ENCODE data around the gene LYRM2.

LYRM2 gene

DNA sequence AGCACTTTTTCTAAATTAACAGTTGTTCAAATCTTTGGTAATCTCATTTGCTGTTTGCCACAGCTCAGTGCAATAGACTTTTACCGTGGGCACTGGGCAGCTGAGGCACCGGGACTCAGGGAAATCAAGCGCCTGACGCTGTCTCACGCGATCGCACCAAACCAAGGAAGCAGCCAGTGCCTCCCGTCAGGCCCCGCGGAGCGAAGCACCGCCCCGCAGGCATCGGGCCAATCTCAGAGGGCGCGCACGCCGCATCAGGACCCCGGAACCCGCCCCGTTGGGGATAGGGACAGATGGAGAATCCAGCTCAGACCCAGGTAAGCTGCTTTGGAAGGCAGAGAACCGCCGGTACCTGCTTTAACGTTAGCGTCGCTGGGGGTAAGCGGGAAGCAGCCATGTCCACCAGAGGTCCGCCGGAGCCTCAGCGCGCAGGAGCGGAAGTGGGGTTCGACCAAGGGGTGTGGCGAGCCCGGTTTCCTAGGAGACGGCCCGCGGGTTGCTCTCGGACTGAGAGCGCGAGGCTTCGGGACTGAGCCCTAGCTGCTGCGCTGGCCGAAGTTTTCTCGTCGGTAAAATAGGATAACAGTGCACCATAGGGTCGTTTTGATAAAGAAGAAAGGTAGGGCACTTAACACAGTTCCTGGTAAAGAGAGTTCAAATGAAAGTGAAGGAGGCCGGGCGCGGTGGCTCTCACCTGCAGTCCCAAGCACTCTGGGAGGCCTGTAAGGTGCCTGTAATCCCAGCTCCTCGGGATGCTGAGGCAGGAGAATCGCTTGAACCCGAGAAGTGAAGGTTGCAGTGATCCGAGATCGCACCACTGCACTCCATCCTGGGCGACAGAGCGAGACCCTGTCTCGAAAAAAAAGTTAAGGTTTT, at the start of gene LYRM2:
Gene LYRM2, minus strand, starts transcription at position 428 of the 876 bp plus-strand sequence. Its CDS starts 31 bp downstream, at position 397.
- FAIRE-seq, result peak; percentile 53

DNA sequence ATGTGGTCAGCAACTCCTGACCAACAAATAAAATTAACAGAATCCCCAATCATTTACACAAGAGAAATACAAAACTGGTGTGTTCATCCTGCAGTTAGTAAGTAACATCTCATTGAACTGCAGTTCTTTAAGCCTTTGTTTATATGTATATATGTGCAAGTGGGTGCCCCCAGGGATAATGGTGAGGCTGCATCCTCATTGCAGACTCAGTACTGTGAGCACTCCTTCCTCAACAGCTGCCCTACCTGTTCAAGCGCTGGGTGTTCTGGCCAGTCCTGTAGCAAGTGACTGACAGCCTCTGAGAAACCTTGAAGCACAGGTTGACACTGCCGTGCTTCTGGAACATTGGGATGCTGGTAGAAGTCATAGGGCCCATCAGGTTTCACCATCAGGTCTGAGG, 49.8 kb upstream of the LYRM2 start:
- FAIRE-seq, result no peak

DNA sequence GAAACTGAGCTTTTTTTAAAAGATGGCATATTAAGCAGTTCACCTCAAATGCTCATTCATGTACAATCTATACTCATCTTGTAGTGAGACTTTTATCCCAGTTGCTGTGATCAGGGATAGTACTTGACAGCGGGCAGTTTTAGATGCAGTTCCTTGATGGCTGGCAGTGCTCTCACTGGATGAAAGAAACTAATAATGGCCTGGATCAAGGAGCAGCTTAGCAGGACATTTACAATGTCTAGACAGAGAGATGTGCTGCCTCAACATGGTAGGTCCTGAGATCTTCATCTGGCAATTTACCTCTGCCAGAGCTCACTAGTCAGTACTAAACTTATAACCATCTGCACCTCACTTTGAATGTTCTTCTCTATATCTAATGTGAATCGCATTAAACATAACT, 46.8 kb upstream of the LYRM2 start:
- no peak for FAIRE-seq

DNA sequence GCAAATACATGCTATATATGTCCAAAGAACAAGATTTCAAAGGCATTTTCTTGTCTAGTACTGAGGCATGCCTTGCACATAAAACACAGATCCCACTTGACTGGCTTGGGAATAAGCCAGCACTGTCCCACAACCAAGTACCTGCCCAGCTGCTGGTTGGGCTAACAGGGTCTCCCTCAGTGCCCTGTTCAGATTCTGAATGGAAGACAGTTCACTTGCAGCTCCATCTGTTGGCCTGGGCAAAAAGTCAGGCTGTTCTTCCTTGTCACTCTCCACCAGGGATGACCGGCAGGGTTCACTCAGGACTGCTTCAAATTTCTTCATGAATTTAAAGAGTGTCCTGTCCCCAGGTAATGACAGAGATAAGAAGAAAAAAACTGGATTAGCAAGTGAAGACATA, 44.4 kb upstream of the LYRM2 start:
- FAIRE-seq, result no peak

DNA sequence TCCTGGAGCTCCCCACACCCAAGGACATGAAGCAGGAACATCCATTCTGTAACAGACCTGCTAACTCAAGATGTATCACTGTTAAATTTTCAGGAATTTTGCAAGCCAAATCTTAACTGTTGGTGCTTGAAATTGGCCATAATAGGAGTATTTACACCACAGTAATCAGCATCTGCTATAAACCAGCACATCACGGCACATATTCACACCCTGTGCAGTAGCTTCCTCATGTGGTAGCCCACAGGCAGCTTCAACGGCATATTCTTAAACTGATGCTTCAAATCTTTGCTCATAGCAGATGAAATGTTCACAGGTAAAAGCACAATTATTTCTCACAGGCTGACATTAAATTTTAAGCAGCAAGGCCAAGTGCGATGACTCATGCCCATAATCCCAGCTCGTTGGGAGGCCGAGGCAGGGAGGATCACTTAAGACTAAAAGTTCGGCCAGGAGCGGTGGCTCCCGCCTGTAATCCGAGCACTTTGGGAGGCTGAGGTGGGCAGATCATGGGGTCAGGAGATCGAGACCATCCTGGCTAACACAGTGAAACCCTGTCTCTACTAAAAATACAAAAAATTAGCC, 43.5 kb upstream of the LYRM2 start:
- no peak for FAIRE-seq

- no peak for FAIRE-seq
These were observed 42.0 kb upstream of the LYRM2 start for GRCh38 chr6:89680551-89680950.

DNA sequence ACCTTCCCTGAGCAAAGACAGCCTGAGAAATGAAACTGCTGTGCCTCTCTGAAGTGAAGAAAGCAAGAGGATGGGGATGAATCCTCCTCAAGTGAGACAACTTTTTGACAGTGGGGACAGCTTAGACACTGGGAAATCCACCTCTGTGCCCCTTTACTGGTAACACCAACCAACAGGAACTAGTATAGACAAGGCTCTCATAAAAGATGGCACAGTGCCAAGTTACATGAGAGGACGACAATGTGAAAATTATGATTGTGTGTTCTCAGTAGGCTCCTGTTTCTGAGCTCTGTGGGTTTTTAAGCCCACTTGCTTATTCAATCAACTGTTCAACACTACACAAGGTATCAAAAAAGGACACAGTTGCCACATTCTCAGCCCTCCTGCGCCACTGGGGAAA, 41.6 kb upstream of the LYRM2 start:
- FAIRE-seq, result no peak

GRCh38 chr6:89679215-89680120, 40.9 kb upstream of the LYRM2 start:
- no peak for FAIRE-seq

- no peak for FAIRE-seq
These were observed 40.0 kb upstream of the LYRM2 start for GRCh38 chr6:89678531-89678930.

- FAIRE-seq, result no peak
These were observed 37.6 kb upstream of the LYRM2 start for GRCh38 chr6:89675949-89676748.

- FAIRE-seq, result no peak
These were observed 32.5 kb upstream of the LYRM2 start for GRCh38 chr6:89670935-89671565.

DNA sequence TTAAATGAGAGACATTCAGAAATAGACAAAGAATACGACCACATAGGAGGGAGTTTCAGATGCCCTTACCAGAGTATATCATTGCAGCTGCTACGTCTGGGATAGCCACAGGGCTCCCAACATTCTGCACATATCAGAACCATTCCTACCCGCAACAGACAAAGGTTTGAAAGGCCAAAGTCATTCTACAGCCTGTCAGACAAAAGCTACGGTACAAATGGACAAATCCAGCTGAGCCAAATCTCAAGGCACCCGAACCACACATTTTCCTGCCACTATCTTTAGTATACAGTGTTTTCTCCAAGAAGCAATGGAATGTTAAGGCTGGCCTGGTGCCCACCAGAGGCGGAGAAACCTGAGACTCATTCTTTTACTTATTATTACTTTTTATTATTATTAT, 30.5 kb upstream of the LYRM2 start:
- FAIRE-seq, result no peak

- no peak for FAIRE-seq
These were observed 29.5 kb upstream of the LYRM2 start for GRCh38 chr6:89667872-89668556.

GRCh38 chr6:89662659-89663223, 24.2 kb upstream of the LYRM2 start:
- FAIRE-seq, result no peak

GRCh38 chr6:89661559-89661958, 23.0 kb upstream of the LYRM2 start:
- no peak for FAIRE-seq

GRCh38 chr6:89660981-89661380, 22.4 kb upstream of the LYRM2 start:
- no peak for FAIRE-seq

GRCh38 chr6:89657445-89658158, 19.1 kb upstream of the LYRM2 start:
- FAIRE-seq, result no peak

GRCh38 chr6:89655122-89655521, 16.6 kb upstream of the LYRM2 start:
- no peak for FAIRE-seq

DNA sequence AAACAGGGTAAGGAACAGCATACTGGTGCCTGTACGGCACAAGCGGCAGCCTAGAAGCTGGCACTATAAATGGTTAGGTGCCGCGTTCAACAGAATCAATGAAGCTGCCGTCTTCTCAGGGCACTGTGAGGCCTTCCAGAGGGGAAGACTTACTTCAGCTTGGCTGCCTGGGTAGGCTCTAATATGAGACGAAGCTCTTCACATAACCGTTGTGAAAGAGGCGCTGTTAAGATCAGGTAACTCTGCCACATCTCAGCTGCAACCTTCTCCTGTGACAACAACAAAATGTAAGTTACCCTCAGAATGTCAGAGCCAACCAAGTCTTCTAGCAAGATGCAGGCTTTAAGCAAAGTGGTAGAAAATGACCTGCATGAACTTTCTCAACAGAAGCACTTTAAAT, 12.0 kb upstream of the LYRM2 start:
- FAIRE-seq, result no peak

DNA sequence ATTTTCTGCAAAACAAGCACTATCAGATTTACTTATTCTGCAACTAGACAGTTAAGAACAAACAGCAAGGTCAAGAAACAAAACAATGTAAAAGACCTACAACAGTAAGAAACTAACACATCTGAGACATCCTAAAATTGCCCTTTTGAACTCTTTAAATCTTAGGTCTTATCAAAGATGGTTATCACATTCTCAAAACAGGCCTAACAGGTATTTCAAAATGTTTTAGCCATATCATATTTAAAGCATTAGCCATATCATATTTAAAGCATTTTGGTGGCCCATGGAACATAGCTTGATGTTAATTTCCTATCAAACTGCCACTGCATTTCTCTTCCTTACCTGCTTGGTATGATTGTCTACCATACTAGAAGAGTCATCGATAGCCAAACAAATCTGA, 11.1 kb upstream of the LYRM2 start:
- FAIRE-seq, result no peak

Measured in A204.1 (cell line).